Embryonic facial prominence (tissue), 1 donor: ENCODE data around the gene SERBP1.

ENCODE experiments used
- DNase-seq: peaks from one replicate; pipeline ENCODE4 v3.0.0-alpha.2; 2016; ENCODE audit errors: extremely low spot score

The SERBP1 gene

DNA sequence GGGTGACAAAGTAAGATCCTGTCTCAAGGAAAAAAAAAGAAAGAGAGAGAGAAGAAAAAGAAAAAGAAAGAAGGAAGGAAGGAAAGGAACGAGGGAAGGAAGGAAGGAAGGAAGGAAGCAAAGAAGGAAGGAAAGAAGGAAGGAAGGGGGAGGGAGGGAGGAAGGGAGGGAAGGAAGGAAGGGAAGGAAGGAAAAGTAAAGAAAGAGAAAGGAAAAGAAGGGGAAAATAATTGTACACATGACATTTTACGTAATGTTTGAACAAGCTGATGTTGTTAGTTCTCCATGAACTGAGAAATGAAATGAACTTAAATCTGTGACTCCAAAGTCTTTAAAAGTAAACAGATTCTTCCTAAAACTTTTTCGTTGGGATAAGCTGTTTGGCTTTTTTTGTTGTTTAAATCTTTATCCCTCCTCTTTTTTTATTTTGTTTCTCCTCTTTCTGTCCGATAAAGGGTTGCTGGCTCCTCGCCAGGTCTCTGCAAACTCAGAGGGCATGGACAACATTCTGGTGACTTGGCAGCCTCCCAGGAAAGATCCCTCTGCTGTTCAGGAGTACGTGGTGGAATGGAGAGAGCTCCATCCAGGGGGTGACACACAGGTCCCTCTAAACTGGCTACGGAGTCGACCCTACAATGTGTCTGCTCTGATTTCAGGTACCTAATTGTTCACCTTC, 62.7 kb downstream of the SERBP1 start:
- DNase-seq, result no peak

DNA sequence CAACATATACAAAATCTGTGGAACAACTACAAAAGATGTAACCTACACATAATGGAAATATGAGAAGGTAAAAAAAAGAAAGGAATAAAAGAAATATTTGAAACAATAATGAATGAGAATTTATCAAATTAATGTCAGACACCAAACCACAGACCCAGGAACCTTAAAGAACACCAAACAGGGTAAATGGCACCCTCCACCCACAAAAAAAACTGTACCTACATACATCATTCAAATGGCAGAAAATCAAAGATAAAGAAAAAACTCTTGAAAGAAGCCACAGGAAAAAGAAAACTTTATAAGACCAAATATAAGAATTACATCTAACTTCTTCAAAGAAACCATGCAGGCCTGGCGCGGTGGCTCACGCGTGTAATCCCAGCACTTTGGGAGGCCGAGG, 68.6 kb downstream of the SERBP1 start:
- DNase-seq, result no peak

- no peak for DNase-seq
These were observed 70.6 kb downstream of the SERBP1 start for GRCh38 chr1:67359592-67359991.
